K562 (cell line): ENCODE data around the gene ANKRD60. TPM values are rescaled to one million over a fixed set of nuclear protein-coding genes. Genes with fewer than 3 reads are reported as not detected.

Experiments used
- ATAC-seq: fragments of 200-7000 bp; cut with Tn5 transposase; 3 replicates; pipeline ENCODE4 v1.9.1; 2020; ENCODE audit warnings: moderate library complexity
- BruUV-seq: library from RNA; stranded (reverse); fragments of 400-500 nt; replicated peaks from 2 replicates; lab custom pipeline; 2021; lab: Mats Ljungman, UMichigan
- CTCF ChIA-PET: fragments of 300-600 bp; formaldehyde crosslinking; extraction: SDS; loops from one replicate; lab custom pipeline; 2021; ENCODE audit warnings: low intra/inter-chr PET ratio; lab: Yijun Ruan, JAX
- POLR2A ChIA-PET: fragments of 300-600, 350-650 bp; sonication (Branson Sonifier 250); formaldehyde crosslinking; extraction: SDS; loops from one replicate; lab custom pipeline; 2021; ENCODE audit warnings: antibody characterized with exemption, inconsistent platforms; lab: Yijun Ruan, JAX
- DNase-seq, 4 experiments: peaks; one replicate each; pipeline versions ENCODE4 v3.0.0 to v3.0.0-alpha.2; 2011 to 2018; ENCODE audit warnings: low spot score in 3 of 4, mixed read lengths in 3 of 4; ENCODE audit errors: extremely low read depth in 1 of 4
- FAIRE-seq: peaks from 2 replicates; lab custom pipeline; 2011; peaks lifted over from hg19 to GRCh38; lab: Jason Lieb, UNC
- H2AFZ ChIP-seq: 2 replicates; pipeline ENCODE4 v1.6.0; 2011; ENCODE audit warnings: low read depth, low read length, control low read depth, inconsistent platforms
- H3K27ac ChIP-seq: fragments of 200-600 bp; 3 replicates; pipeline ENCODE4 v1.8.0; 2011; ENCODE audit warnings: low read depth, mild to moderate bottlenecking, control low read depth, inconsistent platforms, low read length, moderate library complexity, mixed read lengths; ENCODE audit errors: extremely low read depth
- H3K27me3 ChIP-seq, 2 experiments: fragments of 300-600 bp in 1 of 2; 2 replicates in 1 of 2; 3 replicates in 1 of 2; pipeline versions ENCODE4 v1.6.0 to v1.8.0; 2011; ENCODE audit warnings: inconsistent platforms in 2 of 2, low read length in 2 of 2, mild to moderate bottlenecking in 1 of 2, mixed read lengths in 1 of 2, moderate library complexity in 1 of 2; ENCODE audit not compliant: control insufficient read depth in 2 of 2, insufficient read depth in 2 of 2
- H3K36me3 ChIP-seq: fragments of 300-600 bp; 3 replicates; pipeline ENCODE4 v1.8.0; 2011; ENCODE audit warnings: mild to moderate bottlenecking, low read length, inconsistent platforms; ENCODE audit not compliant: control insufficient read depth, insufficient read depth
- H3K4me1 ChIP-seq, 2 experiments: fragments of 200-600 bp in 1 of 2; replicated peaks in 1 of 2; 2 replicates in 1 of 2; 3 replicates in 1 of 2; pipeline versions ENCODE4 v1.5.1 to v1.8.0; 2011; ENCODE audit warnings: inconsistent platforms in 2 of 2, low read length in 2 of 2, mild to moderate bottlenecking in 1 of 2, mixed read lengths in 1 of 2, moderate library complexity in 1 of 2; ENCODE audit not compliant: control insufficient read depth in 2 of 2, insufficient read depth in 2 of 2
- H3K4me2 ChIP-seq: 2 replicates; pipeline ENCODE4 v1.6.1; 2011; ENCODE audit warnings: low read length, control low read depth, inconsistent platforms, mixed read lengths; ENCODE audit not compliant: insufficient read depth
- H3K4me3 ChIP-seq: fragments of 200-600 bp; sonication (generic), shearing (Covaris generic); 2 replicates; pipeline ENCODE4 v1.5.1; 2016; ENCODE audit warnings: control low read depth, inconsistent platforms
- H3K79me2 ChIP-seq: fragments of 200-600 bp; 3 replicates; pipeline ENCODE4 v1.8.0; 2011; ENCODE audit warnings: low read length, inconsistent platforms; ENCODE audit not compliant: control insufficient read depth, insufficient read depth
- H3K9ac ChIP-seq, 2 experiments: 2 replicates each; pipeline versions ENCODE4 v1.6.0 to v1.6.1; 2011; ENCODE audit warnings: low read depth in 2 of 2, low read length in 2 of 2, control low read depth in 1 of 2, inconsistent platforms in 1 of 2, mild to moderate bottlenecking in 1 of 2, mixed read lengths in 1 of 2; ENCODE audit not compliant: insufficient read depth in 1 of 2
- H3K9me1 ChIP-seq: one replicate; pipeline ENCODE4 v1.6.0; 2011; ENCODE audit warnings: inconsistent platforms, mild to moderate bottlenecking, low read length, moderate library complexity; ENCODE audit not compliant: control insufficient read depth, insufficient read depth
- H3K9me3 ChIP-seq: replicated peaks from 2 replicates; pipeline ENCODE4 v1.5.1; 2011; ENCODE audit warnings: low read depth, low read length, inconsistent platforms; ENCODE audit not compliant: control insufficient read depth, insufficient read depth
- H4K20me1 ChIP-seq: replicated peaks from 2 replicates; pipeline ENCODE4 v1.6.1; 2011; ENCODE audit warnings: low read length, inconsistent platforms, mixed read lengths; ENCODE audit not compliant: control insufficient read depth, insufficient read depth
- CHCHD3 ChIP-seq: fragments of 250-450 bp; sonication (Bioruptor Pico); IDR thresholded peaks from 2 replicates; pipeline ENCODE4 v2.1.2; 2022; ENCODE audit warnings: mild to moderate bottlenecking
- CLOCK ChIP-seq: fragments of 250-450 bp; sonication (Bioruptor Pico); IDR thresholded peaks from 2 replicates; pipeline ENCODE4 v1.4.0; 2020; ENCODE audit warnings: mild to moderate bottlenecking, moderate library complexity, borderline replicate concordance
- CUX1 ChIP-seq: fragments of 200-800 bp; sonication (Bioruptor generic); IDR thresholded peaks from 2 replicates; pipeline ENCODE4 v1.6.1; 2016; ENCODE audit warnings: missing genetic modification characterization, missing compliant biosample characterization
- NCOA2 ChIP-seq, 2 experiments: fragments of 450-650 bp; IDR thresholded peaks; 2 replicates each; pipeline ENCODE4 v1.6.1; 2018; ENCODE audit warnings: mild to moderate bottlenecking in 2 of 2, moderate library complexity in 1 of 2; ENCODE audit not compliant: partially characterized antibody in 2 of 2
- PTRF ChIP-seq: fragments of 450-650 bp; IDR thresholded peaks from 2 replicates; pipeline ENCODE4 v1.6.1; 2016; ENCODE audit warnings: mild to moderate bottlenecking, missing genetic modification characterization, missing compliant biosample characterization
- RAD21 ChIP-seq, 2 experiments: fragments of 250-450 bp in 1 of 2; fragments of 450-650 bp in 1 of 2; sonication (Bioruptor Pico) in 1 of 2; formaldehyde crosslinking in 1 of 2; IDR thresholded peaks in 1 of 2; conservative IDR thresholded peaks in 1 of 2; 2 replicates each; pipeline versions ENCODE4 v1.4.0 to v1.8.0; 2020 to 2022; ENCODE audit warnings: mild to moderate bottlenecking in 2 of 2, moderate library complexity in 1 of 2
- ZBTB7A ChIP-seq: IDR thresholded peaks from 2 replicates; pipeline ENCODE4 v1.6.1; 2011; ENCODE audit warnings: low read depth, mild to moderate bottlenecking, low read length, moderate library complexity, borderline replicate concordance; ENCODE audit not compliant: control insufficient read depth
- ZFP36 ChIP-seq: fragments of 150-350 bp; IDR thresholded peaks from 2 replicates; pipeline ENCODE4 v1.6.1; 2018; ENCODE audit warnings: low read length, low read depth; ENCODE audit not compliant: partially characterized antibody
- ZNF311 ChIP-seq: fragments of 250-450 bp; sonication (Bioruptor Pico); IDR thresholded peaks from 2 replicates; pipeline ENCODE4 v1.4.0; 2020; ENCODE audit warnings: mild to moderate bottlenecking, moderate library complexity
- ZNF589 ChIP-seq: fragments of 200-800 bp; sonication (Bioruptor generic); IDR thresholded peaks from 2 replicates; pipeline ENCODE4 v1.6.1; 2016; ENCODE audit warnings: low read depth, missing genetic modification characterization, missing compliant biosample characterization
- WGBS: fragments of 100-300 bp; shearing (Covaris generic); methylation state at CpG from one replicate; pipeline ENCODE4 v1.1.6; 2016; ENCODE audit warnings: low coverage, mixed read lengths; ENCODE audit not compliant: insufficient coverage; ENCODE audit errors: missing lambda C conversion rate; 5-methylcytosine and 5-hydroxymethylcytosine counted together
- in situ Hi-C: fragments of 300-500 bp; cut with MboI; formaldehyde crosslinking; loops from 4 replicates; pipeline ENCODE4 v1.15.0; 2018; ENCODE audit warnings: inconsistent platforms, mixed read lengths
- intact Hi-C: fragments of 100-400 bp; cut with micrococcal nuclease; formaldehyde crosslinking; loops from 2 replicates; pipeline ENCODE4 v1.14.2; 2022
- polyA plus RNA-seq, 8 experiments: library from polyadenylated mRNA; depleted of rRNA in 4 of 8; stranded (reverse) in 5 of 8; unstranded in 3 of 8; fragments of >200 nt; fragmentation: Nextera tagmentation in 2 of 8; fragmentation: Illumina TruSeq in 1 of 8; extraction: Ambion mirVana in 2 of 8; extraction: Trizol in 1 of 8; gene quantifications; 2 replicates each; pipeline versions ENCODE4 v1.2.1 to v1.2.3, GENCODE V29; 2011 to 2014; ENCODE audit warnings: inconsistent platforms in 1 of 8, missing spikeins in 1 of 8
- total RNA-seq, 7 experiments: library from RNA; depleted of rRNA in 6 of 7; stranded (reverse); fragments of >200 nt in 6 of 7; fragmentation: Illumina TruSeq in 2 of 7; extraction: Trizol in 2 of 7; gene quantifications; 2 replicates each; pipeline versions ENCODE4 v1.2.1 to v1.2.3, GENCODE V29; 2011 to 2021; ENCODE audit warnings: low replicate concordance in 1 of 7
- TF ChIP-seq, protein P1 (sequence below): fragments of 250-450 bp; sonication (Bioruptor Pico); IDR thresholded peaks from 2 replicates; pipeline ENCODE4 v1.8.0; 2021; ENCODE audit warnings: mild to moderate bottlenecking, moderate library complexity

Gene ANKRD60
- total and polyA plus RNA-seq, 9 of the 15 experiments (the other 6 are each of a cell fraction or from before 2014, with no cell fraction given): not detected

DNA sequence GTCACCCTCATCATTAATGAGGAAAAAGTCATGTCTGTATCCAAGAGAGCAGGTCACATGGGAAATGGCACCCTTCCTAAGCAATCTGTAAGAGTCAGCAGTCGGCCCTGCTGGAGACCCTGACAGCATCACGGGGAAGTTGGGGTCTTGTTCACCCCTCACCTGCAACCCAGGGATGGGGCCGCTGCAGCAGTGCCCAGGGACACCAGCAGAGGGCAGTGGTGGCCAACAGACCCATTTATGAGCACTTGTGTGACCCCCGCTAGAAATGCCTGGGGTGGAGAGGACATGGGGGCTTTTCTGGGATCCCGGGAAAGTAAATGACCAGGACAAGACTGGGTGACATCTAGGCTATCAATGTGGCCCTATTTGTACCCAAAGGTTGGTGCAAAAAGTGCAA is 35.9 kb downstream of the ANKRD60 start (continued):
- no peak for TF ChIP-seq CUX1 (CRISPR knock-in tag)
- peak in 1 of 2 experiments; percentile 63; a peak in 2 of 4 replicates for TF ChIP-seq RAD21 (CRISPR knock-in tag; conservative IDR thresholded peaks at IDR 0.05 in 1 of 2, IDR thresholded peaks at IDR 0.05 in 1 of 2)
- peak; percentile 37; the same call in 1 of the 2 replicates for TF ChIP-seq ZBTB7A

DNA sequence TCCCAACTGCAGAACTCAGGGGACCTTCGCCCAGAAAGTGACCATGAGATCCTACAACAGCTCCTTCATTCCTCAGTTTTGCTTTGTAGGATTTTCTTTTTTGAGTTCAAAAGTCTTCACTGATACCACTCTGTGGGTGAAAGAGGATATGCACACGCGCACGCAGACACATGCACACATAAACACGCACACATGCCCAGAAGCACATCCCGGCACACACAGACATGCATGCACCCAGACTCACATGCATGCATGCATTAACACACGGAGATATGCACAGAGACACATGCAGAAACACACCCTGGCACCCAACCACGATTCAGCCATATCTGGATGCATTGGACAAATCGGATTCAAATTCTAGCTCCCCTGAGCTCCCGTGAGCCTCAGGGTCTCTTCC is 36.4 kb downstream of the ANKRD60 start:
- no peak overlapping the region for H3K9ac ChIP-seq
- DNase-seq (no peak), FAIRE-seq (no peak), ATAC-seq (no peak)
- intact Hi-C loops (no loop called here), in situ Hi-C loops (no loop called here)
- WGBS: 21% methylated on average over 10 of the region's 10 CpGs
- ChIA-PET POLR2A (no interaction called here), CTCF (interaction anchor here (3.8 kb wide), 1 partner anchor 18 kb away, joined by 34 read pairs; no protein-coding TSS in a partner anchor)
- H3K4me1 ChIP-seq: peaks cover 0 to 3% of the 10 kb centered on the region in 2 experiments; a peak in 1 of 5 replicates
- H3K36me3 ChIP-seq: no peaks in the 10 kb centered on the region
- H3K79me2 ChIP-seq: no peaks in the 10 kb centered on the region
- no TSS peak for BruUV-seq
- no peak overlapping the region for H2AFZ ChIP-seq
- H4K20me1 ChIP-seq: peaks cover 6% of the 10 kb centered on the region; the same call in 1 of the 2 replicates
- H3K4me2 ChIP-seq: no peak overlapping the region
- H3K27ac ChIP-seq: no peak overlapping the region
- H3K9me3 ChIP-seq: no peaks in the 10 kb centered on the region
- H3K4me3 ChIP-seq: no peak overlapping the region
- no peaks in the 10 kb centered on the region for H3K9me1 ChIP-seq
- peaks cover 9 to 17% of the 10 kb centered on the region in 2 experiments; a peak in 4 of 5 replicates for H3K27me3 ChIP-seq
- TF ChIP-seq CHCHD3 (CRISPR knock-in tag) (no peak), ZNF589 (CRISPR knock-in tag) (no peak), NCOA2 (IDR thresholded peaks at IDR 0.05; ENCODE audit: partially characterized antibody in 2 of 2) (no peak), CLOCK (CRISPR knock-in tag) (no peak), ZNF311 (CRISPR knock-in tag) (no peak), PTRF (tag) (no peak), ZFP36 (no peak)
- TF ChIP-seq, protein P1, sequence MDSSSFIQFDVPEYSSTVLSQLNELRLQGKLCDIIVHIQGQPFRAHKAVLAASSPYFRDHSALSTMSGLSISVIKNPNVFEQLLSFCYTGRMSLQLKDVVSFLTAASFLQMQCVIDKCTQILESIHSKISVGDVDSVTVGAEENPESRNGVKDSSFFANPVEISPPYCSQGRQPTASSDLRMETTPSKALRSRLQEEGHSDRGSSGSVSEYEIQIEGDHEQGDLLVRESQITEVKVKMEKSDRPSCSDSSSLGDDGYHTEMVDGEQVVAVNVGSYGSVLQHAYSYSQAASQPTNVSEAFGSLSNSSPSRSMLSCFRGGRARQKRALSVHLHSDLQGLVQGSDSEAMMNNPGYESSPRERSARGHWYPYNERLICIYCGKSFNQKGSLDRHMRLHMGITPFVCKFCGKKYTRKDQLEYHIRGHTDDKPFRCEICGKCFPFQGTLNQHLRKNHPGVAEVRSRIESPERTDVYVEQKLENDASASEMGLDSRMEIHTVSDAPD (CRISPR knock-in tag): no peak
